MM.1S (cell line): Measurements from ENCODE around the gene SPACDR.
A peak's percentile ranks its signal among the peaks of the same experiment; 100 is the strongest.

Source experiments
- DNase-seq: peaks from one replicate; pipeline ENCODE4 v3.0.0-alpha.2; 2015
- H2AFZ ChIP-seq: fragments of 300-600 bp; sonication (generic); 2 replicates; pipeline ENCODE4 v1.6.0; 2016; ENCODE audit warnings: antibody characterized with exemption, low read length
- H3F3A ChIP-seq: fragments of 300-600 bp; sonication (generic); 2 replicates; pipeline ENCODE4 v1.6.1; 2016; ENCODE audit warnings: mild to moderate bottlenecking, antibody characterized with exemption, low read length, moderate library complexity, mixed read lengths; ENCODE audit not compliant: insufficient read depth
- H3K27ac ChIP-seq: fragments of 300-600 bp; sonication (generic); 2 replicates; pipeline ENCODE4 v1.5.1; 2016; ENCODE audit warnings: mild to moderate bottlenecking, low read length
- H3K27me3 ChIP-seq: fragments of 300-600 bp; sonication (generic); replicated peaks from 2 replicates; pipeline ENCODE4 v1.6.0; 2016; ENCODE audit warnings: low read length; ENCODE audit not compliant: insufficient read depth
- H3K36me3 ChIP-seq: fragments of 300-600 bp; sonication (generic); replicated peaks from 2 replicates; pipeline ENCODE4 v1.6.1; 2016; ENCODE audit warnings: mild to moderate bottlenecking, low read length, mixed read lengths; ENCODE audit not compliant: insufficient read depth
- H3K4me1 ChIP-seq: fragments of 300-600 bp; sonication (generic); 2 replicates; pipeline ENCODE4 v1.6.1; 2016; ENCODE audit warnings: low read length, mixed read lengths
- H3K4me2 ChIP-seq: fragments of 300-600 bp; sonication (generic); 2 replicates; pipeline ENCODE4 v1.6.0; 2016; ENCODE audit warnings: low read depth, low read length
- H3K4me3 ChIP-seq: fragments of 300-600 bp; sonication (generic); 2 replicates; pipeline ENCODE4 v1.5.1; 2016; ENCODE audit warnings: low read length, mixed read lengths
- H3K79me2 ChIP-seq: fragments of 300-600 bp; sonication (generic); 2 replicates; pipeline ENCODE4 v1.6.1; 2016; ENCODE audit warnings: mixed run types, low read length, mixed read lengths
- H3K9ac ChIP-seq: fragments of 300-600 bp; sonication (generic); 2 replicates; pipeline ENCODE4 v1.6.1; 2016; ENCODE audit warnings: low read length, mixed read lengths
- H3K9me2 ChIP-seq: fragments of 300-600 bp; sonication (generic); replicated peaks from 2 replicates; pipeline ENCODE4 v1.6.1; 2016; ENCODE audit warnings: mild to moderate bottlenecking, low read length, mixed read lengths; ENCODE audit not compliant: insufficient read depth
- H3K9me3 ChIP-seq: fragments of 300-600 bp; sonication (generic); replicated peaks from 2 replicates; pipeline ENCODE4 v1.6.1; 2016; ENCODE audit warnings: mild to moderate bottlenecking, low read length, mixed read lengths; ENCODE audit not compliant: insufficient read depth
- H4K20me1 ChIP-seq: fragments of 300-600 bp; sonication (generic); 2 replicates; pipeline ENCODE4 v1.6.1; 2016; ENCODE audit warnings: mild to moderate bottlenecking, low read length, moderate library complexity, mixed read lengths; ENCODE audit not compliant: insufficient read depth
- CTCF ChIP-seq: fragments of 300-600 bp; sonication (generic); IDR thresholded peaks from 2 replicates; pipeline ENCODE4 v1.5.1; 2016; ENCODE audit warnings: antibody characterized with exemption, low read length, mixed read lengths
- EZH2 ChIP-seq: fragments of 300-600 bp; sonication (generic); optimal IDR thresholded peaks from 2 replicates; pipeline ENCODE3; 2017; ENCODE audit warnings: low read depth, mild to moderate bottlenecking, antibody characterized with exemption, low read length, mixed read lengths
- EZH2phosphoT487 ChIP-seq: fragments of 300-600 bp; sonication (generic); IDR thresholded peaks from 2 replicates; pipeline ENCODE4 v1.6.1; 2018; ENCODE audit warnings: antibody characterized with exemption, low read length

The SPACDR gene

GRCh38 chr7:100483722-100484672 is 19.9 kb upstream of the SPACDR start, which contains the start of gene NYAP1:
TSS of gene NYAP1 (plus strand) at chr7:100483927. CDS start at chr7:100485312, 1,385 bp downstream.
- Histone ChIP-seq H3K9me3 (no peaks in the 10 kb centered on the region), H3K79me2 (peaks cover under 1% of the 10 kb centered on the region; the same call in 1 of the 2 replicates), H3K9ac (peak within 1 kb of the TSS; percentile 17; the same call in 1 of the 2 replicates), H4K20me1 (no peaks in the 10 kb centered on the region), H3K36me3 (no peaks in the 10 kb centered on the region), H3F3A (peaks cover 3% of the 10 kb centered on the region; the same call in 1 of the 2 replicates), H3K4me2 (peak within 1 kb of the TSS; percentile 99), H3K27ac (no peak within 1 kb of the TSS), H3K27me3 (peaks cover 52% of the 10 kb centered on the region), H3K4me3 (peak within 1 kb of the TSS; percentile 85), H3K9me2 (no peaks in the 10 kb centered on the region), H3K4me1 (peaks cover 6% of the 10 kb centered on the region), H2AFZ (peak within 1 kb of the TSS; percentile 90)
- DNase-seq = no peak
- TF ChIP-seq CTCF (no peak), EZH2phosphoT487 (no peak), EZH2 (no peak)

DNA sequence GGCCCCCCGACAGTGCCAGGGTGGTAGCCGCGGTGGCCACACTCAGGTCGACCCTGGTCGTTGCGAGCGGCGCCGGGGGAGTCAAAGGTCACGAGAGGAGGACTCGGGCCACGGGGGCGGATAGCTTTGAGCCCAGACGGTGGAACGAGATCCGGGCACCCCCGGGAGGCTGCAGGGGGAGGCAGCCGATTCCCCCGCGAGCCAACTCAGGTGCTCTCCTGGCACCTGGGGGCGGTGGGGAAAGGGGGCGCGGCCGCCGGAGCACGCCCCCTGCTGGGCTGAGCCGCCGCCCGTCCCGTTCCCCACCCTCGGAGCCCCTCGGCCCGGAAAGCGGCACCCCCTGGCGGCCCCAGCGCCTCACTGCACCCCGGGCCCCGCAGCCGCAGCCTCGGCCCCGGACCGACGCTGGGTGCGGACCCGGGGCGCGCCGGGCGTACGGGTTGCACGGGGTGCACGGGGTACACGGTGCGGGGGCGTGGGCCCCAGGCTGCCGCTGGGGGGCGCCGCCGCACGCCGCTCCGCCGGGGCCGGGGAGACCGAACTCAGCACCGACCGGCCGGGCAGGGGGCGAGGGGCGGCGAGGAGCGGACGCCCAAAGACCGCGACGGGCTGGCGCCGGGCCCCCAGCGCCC is 19.1 kb upstream of the SPACDR start:
- H3K36me3 ChIP-seq = no peaks in the 10 kb centered on the region
- no peaks in the 10 kb centered on the region for H4K20me1 ChIP-seq
- DNase-seq = peak; percentile 54
- peaks cover 3% of the 10 kb centered on the region; the same call in 1 of the 2 replicates for H3F3A ChIP-seq
- no peaks in the 10 kb centered on the region for H3K9me3 ChIP-seq
- peaks cover 8% of the 10 kb centered on the region for H3K79me2 ChIP-seq
- H3K9me2 ChIP-seq = no peaks in the 10 kb centered on the region
- H3K27ac ChIP-seq = no peak overlapping the region
- peak overlapping the region; percentile 99 for H3K4me2 ChIP-seq
- peak overlapping the region; percentile 90 for H2AFZ ChIP-seq
- peak overlapping the region; percentile 85 for H3K4me3 ChIP-seq
- peaks cover 44% of the 10 kb centered on the region for H3K27me3 ChIP-seq
- H3K9ac ChIP-seq = peak overlapping the region; percentile 17; the same call in 1 of the 2 replicates
- no peak for TF ChIP-seq EZH2
- peak; percentile 75 for TF ChIP-seq CTCF
- peaks cover 6% of the 10 kb centered on the region for H3K4me1 ChIP-seq

DNA sequence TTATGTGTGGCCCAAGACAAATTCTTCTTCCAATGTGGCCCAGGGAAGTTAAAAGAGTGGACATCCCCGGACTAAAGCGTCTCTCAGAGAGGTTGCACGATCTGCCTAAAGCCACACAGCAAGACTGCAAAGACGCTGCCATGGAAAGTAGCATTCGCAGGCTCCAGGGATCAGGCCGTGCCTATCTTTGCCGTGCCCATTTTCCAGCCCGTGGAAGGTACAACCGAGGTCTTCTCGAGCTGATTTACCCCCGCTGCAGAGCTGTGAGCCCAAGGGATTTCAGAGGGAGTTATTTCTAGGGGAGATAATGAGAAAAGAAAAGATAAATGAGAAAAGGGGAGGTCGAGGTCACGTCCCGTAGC is 18.6 kb upstream of the SPACDR start:
- no peaks in the 10 kb centered on the region for H4K20me1 ChIP-seq
- H3K4me1 ChIP-seq = peaks cover 6% of the 10 kb centered on the region
- peaks cover 3% of the 10 kb centered on the region; the same call in 1 of the 2 replicates for H3F3A ChIP-seq
- no peaks in the 10 kb centered on the region for H3K9me2 ChIP-seq
- H3K36me3 ChIP-seq = no peaks in the 10 kb centered on the region
- H3K79me2 ChIP-seq = peaks cover 13% of the 10 kb centered on the region
- peak overlapping the region; percentile 90 for H2AFZ ChIP-seq
- peak overlapping the region; percentile 85 for H3K4me3 ChIP-seq
- no peak for DNase-seq
- no peaks in the 10 kb centered on the region for H3K9me3 ChIP-seq
- H3K27me3 ChIP-seq = peaks cover 39% of the 10 kb centered on the region
- H3K4me2 ChIP-seq = peak overlapping the region; percentile 99
- H3K27ac ChIP-seq = no peak overlapping the region
- H3K9ac ChIP-seq = peak overlapping the region; percentile 17; the same call in 1 of the 2 replicates
- no peak for TF ChIP-seq EZH2
- TF ChIP-seq CTCF = no peak
- TF ChIP-seq EZH2phosphoT487 = no peak
